KMS-11 (cell line): ENCODE results near the gene OSCP1.

Experiments used
- H2AFZ ChIP-seq: fragments of 200-600 bp; sonication (generic); 2 replicates; pipeline ENCODE4 v1.6.1; 2016; ENCODE audit warnings: antibody characterized with exemption, mixed run types, low read depth
- H3K27ac ChIP-seq: fragments of 200-600 bp; sonication (generic); 2 replicates; pipeline ENCODE4 v1.6.1; 2016; ENCODE audit warnings: mild to moderate bottlenecking, mixed run types
- H3K27me3 ChIP-seq: fragments of 200-600 bp; sonication (generic); 2 replicates; pipeline ENCODE4 v1.6.1; 2017; ENCODE audit warnings: mild to moderate bottlenecking, low read depth, mixed run types, moderate library complexity; ENCODE audit not compliant: insufficient read depth
- H3K36me3 ChIP-seq: fragments of 200-600 bp; sonication (generic); 2 replicates; pipeline ENCODE4 v1.6.1; 2017; ENCODE audit warnings: mild to moderate bottlenecking, mixed run types; ENCODE audit not compliant: insufficient read depth
- H3K4me1 ChIP-seq: fragments of 200-600 bp; sonication (generic); 2 replicates; pipeline ENCODE4 v1.6.1; 2016; ENCODE audit warnings: mild to moderate bottlenecking, low read depth, mixed run types; ENCODE audit not compliant: poor library complexity, severe bottlenecking
- H3K4me2 ChIP-seq: fragments of 200-600 bp; sonication (generic); 2 replicates; pipeline ENCODE4 v1.7.0; 2016; ENCODE audit warnings: mild to moderate bottlenecking, mixed run types
- H3K4me3 ChIP-seq: fragments of 200-600 bp; sonication (generic); IDR thresholded peaks from 2 replicates; pipeline ENCODE4 v1.6.1; 2017; ENCODE audit warnings: low read depth, low read length, mixed read lengths; ENCODE audit not compliant: insufficient read depth
- H3K79me2 ChIP-seq: fragments of 200-600 bp; sonication (generic); 2 replicates; pipeline ENCODE4 v1.6.1; 2016; ENCODE audit warnings: low read depth, mixed run types; ENCODE audit not compliant: insufficient read depth
- H3K9ac ChIP-seq: fragments of 200-600 bp; sonication (generic); 2 replicates; pipeline ENCODE4 v1.6.1; 2016; ENCODE audit warnings: mild to moderate bottlenecking, mixed run types
- H4K20me1 ChIP-seq: fragments of 200-600 bp; sonication (generic); 2 replicates; pipeline ENCODE4 v1.6.1; 2016; ENCODE audit warnings: mild to moderate bottlenecking, mixed run types; ENCODE audit not compliant: insufficient read depth
- CTCF ChIP-seq: fragments of 200-600 bp; sonication (generic); conservative IDR thresholded peaks from 2 replicates; pipeline ENCODE4 v1.6.1; 2017; ENCODE audit warnings: low read depth, mild to moderate bottlenecking, antibody characterized with exemption, low read length, moderate library complexity, mixed read lengths

OSCP1 gene

DNA sequence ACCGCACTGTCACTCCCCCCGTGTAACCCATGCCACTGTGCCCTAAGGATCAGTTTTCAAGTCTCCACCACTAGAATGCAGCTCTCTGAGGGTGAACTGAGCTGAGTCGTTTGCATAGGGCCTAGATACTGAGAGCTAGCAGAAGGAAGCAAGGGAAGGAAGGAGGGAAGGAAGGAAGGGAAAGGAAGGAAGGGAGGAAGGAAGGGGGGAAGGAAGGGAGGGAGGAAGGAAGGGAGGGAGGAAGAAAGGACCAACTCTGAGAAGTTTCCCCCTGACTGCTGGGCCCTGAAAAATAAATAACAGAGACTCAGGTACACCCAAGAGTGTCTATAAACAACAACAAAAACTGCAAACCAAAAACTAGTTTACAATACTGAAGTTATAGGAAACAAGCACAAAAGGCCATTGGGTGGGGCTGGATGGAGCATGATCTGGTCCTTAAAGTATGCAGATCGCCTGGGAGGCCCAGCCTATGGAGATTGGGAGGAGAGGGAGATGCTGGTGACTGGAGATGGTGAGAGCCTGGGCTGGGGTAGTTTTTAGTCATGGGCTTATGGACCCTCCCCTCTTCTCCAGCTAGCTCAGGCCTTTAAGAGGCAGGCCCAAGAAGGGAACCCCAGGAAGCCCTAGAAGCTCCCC lies 15.6 kb upstream of the OSCP1 start:
- Histone ChIP-seq H4K20me1 (no peaks in the 10 kb centered on the region), H2AFZ (no peak overlapping the region), H3K36me3 (no peaks in the 10 kb centered on the region), H3K27me3 (no peaks in the 10 kb centered on the region), H3K27ac (no peak overlapping the region), H3K4me2 (no peak overlapping the region), H3K79me2 (peaks cover 8% of the 10 kb centered on the region), H3K9ac (no peak overlapping the region), H3K4me1 (peaks cover 19% of the 10 kb centered on the region), H3K4me3 (no peak overlapping the region)
- TF ChIP-seq CTCF = no peak

DNA sequence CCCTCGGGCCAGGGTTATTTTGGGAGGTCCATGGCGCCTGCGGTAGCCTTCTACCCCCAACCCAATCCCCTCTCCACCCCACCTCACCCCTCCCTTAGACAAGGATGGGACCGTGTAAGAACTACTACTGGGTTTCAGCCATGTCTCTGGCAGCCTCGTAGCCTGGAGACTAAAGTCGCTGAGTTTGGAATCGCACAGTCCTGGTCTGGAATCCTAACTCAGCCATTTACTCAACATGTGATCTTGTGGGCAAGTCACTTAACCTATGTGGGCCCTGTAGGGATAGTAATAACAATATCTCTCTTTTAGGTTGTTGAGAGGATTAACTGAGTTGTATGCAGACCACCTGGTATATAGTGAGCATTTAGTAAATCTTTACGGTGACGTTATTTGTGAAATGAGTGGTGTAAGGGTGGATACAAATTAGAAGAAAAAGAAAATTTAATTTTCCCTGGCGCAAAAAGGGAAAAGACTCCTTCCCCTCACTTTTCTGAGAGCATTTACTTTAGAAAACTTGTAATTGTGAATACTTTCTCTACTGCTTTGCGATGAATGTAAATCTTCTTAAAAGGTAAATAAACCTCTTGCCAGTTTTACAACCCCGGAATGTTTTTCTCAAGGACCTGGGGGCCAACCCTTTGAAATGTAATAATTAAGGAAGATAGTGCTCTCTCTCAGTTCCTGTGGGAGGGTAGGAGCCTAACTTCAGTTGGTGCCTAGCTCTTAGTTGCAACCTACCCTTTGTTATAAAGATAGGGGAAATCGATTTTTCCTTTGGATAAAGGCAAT lies 14.5 kb upstream of the OSCP1 start:
- Histone ChIP-seq H3K4me3 (peak overlapping the region; percentile 61), H3K36me3 (no peaks in the 10 kb centered on the region), H4K20me1 (no peaks in the 10 kb centered on the region), H3K4me2 (peak overlapping the region; percentile 65; the same call in 1 of the 2 replicates), H2AFZ (peak overlapping the region; percentile 44), H3K27ac (peak overlapping the region; percentile 77), H3K9ac (peak overlapping the region; percentile 78), H3K27me3 (no peaks in the 10 kb centered on the region), H3K79me2 (peaks cover 8% of the 10 kb centered on the region), H3K4me1 (peaks cover 19% of the 10 kb centered on the region)
- no peak for TF ChIP-seq CTCF

DNA sequence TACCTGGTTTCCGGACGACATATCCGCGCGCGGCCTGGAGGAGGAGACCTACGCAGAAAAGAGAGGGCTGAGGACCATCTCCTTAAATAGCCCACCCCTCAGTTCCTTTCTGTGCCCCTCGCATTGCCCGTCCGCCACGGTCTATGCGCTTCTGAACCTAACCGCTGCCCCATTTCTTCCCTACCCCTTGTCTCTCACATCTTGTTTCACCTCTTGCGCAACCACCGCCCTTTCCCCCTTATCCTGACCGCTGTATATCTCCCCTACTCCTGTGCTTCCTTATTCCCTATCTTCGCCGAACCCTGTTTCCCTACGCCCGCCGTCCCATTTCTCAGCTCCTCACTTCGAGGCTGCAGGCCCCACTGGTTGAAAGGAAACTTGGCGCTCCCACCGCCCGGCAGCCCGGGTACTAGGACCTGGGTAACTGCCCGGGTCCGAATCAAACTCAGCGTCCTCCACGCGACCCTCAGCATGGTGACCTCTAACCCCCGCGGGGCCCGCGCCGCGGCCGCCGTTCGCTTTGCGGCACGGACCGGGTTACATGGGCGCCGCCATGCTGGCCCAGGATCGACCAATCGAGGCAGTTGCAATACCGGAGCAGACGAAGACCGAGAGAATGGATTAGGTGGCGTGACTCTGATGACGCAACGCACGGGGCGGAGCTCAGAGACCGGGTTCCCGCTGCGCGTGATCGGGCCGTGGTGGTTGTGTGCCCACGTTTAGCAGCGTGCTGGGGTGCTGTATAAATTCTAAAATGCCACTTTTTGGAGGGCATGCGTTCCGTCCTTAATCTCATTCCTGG lies 13.8 kb upstream of the OSCP1 start, which contains the start of gene MRPS15:
Gene MRPS15, minus strand, starts transcription at position 582 of the 802 bp plus-strand sequence. Its CDS starts 109 bp downstream, at position 473.
- Histone ChIP-seq H4K20me1 (no peaks in the 10 kb centered on the region), H3K27me3 (no peaks in the 10 kb centered on the region), H3K27ac (peak within 1 kb of the TSS; percentile 77), H3K79me2 (peaks cover 8% of the 10 kb centered on the region), H3K4me3 (peak within 1 kb of the TSS; percentile 91), H2AFZ (peak within 1 kb of the TSS; percentile 44), H3K9ac (peak within 1 kb of the TSS; percentile 78), H3K4me1 (peaks cover 19% of the 10 kb centered on the region), H3K36me3 (no peaks in the 10 kb centered on the region), H3K4me2 (peak within 1 kb of the TSS; percentile 65)
- TF ChIP-seq CTCF = no peak

- peak overlapping the region; percentile 78 for H3K9ac ChIP-seq
- H3K36me3 ChIP-seq = no peaks in the 10 kb centered on the region
- H3K27ac ChIP-seq = peak overlapping the region; percentile 77; the same call in 1 of the 2 replicates
- no peaks in the 10 kb centered on the region for H4K20me1 ChIP-seq
- H3K79me2 ChIP-seq = peaks cover 8% of the 10 kb centered on the region
- no peak for TF ChIP-seq CTCF
- peak overlapping the region; percentile 44; the same call in 1 of the 2 replicates for H2AFZ ChIP-seq
- H3K4me2 ChIP-seq = peak overlapping the region; percentile 56
- no peak overlapping the region for H3K4me3 ChIP-seq
- H3K27me3 ChIP-seq = no peaks in the 10 kb centered on the region
- peaks cover 19% of the 10 kb centered on the region for H3K4me1 ChIP-seq
These were observed 13.2 kb upstream of the OSCP1 start for GRCh38 chr1:36463463-36463802.
